ENCODE measurements around the gene LIG1.

LIG1 gene

DNA sequence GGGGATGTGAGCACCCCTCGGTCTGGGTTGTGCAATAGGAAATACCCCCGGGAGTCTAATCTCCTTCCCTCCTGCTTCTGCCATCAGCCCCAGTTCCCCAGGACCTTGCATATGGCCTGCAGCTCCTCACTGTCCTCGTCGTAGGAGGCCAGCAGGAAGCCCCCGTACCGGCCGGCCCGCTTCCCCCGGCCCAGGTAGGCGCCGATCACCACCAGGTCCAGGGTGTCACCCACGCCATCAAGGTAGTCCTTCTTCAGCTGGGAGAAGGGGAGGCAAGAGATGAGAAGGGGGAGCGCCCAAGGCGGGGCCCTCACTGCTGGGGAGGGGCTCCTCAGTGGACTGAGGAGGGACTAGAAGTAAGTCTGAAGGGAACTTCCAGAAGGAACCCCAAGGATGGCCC lies 49.1 kb downstream of the LIG1 start:
- H3K4me3 ChIP-seq (ENCODE audit: low read depth, low read length) = no peak overlapping the region
- TF ChIP-seq POLR2A (IDR thresholded peaks at IDR 0.05; ENCODE audit: extremely low read depth, insufficient read length) = no peak
- TF ChIP-seq, protein P1, sequence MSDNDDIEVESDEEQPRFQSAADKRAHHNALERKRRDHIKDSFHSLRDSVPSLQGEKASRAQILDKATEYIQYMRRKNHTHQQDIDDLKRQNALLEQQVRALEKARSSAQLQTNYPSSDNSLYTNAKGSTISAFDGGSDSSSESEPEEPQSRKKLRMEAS (IDR thresholded peaks at IDR 0.05; ENCODE audit: low read depth, low read length) = no peak
- TF ChIP-seq MYC (IDR thresholded peaks at IDR 0.05; ENCODE audit: low read depth, low read length) = no peak
- TF ChIP-seq, protein P2, sequence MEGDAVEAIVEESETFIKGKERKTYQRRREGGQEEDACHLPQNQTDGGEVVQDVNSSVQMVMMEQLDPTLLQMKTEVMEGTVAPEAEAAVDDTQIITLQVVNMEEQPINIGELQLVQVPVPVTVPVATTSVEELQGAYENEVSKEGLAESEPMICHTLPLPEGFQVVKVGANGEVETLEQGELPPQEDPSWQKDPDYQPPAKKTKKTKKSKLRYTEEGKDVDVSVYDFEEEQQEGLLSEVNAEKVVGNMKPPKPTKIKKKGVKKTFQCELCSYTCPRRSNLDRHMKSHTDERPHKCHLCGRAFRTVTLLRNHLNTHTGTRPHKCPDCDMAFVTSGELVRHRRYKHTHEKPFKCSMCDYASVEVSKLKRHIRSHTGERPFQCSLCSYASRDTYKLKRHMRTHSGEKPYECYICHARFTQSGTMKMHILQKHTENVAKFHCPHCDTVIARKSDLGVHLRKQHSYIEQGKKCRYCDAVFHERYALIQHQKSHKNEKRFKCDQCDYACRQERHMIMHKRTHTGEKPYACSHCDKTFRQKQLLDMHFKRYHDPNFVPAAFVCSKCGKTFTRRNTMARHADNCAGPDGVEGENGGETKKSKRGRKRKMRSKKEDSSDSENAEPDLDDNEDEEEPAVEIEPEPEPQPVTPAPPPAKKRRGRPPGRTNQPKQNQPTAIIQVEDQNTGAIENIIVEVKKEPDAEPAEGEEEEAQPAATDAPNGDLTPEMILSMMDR (IDR thresholded peaks at IDR 0.05; ENCODE audit: low read depth, low read length) = no peak
- DNase-seq (ENCODE audit: low read depth) = no peak

DNA sequence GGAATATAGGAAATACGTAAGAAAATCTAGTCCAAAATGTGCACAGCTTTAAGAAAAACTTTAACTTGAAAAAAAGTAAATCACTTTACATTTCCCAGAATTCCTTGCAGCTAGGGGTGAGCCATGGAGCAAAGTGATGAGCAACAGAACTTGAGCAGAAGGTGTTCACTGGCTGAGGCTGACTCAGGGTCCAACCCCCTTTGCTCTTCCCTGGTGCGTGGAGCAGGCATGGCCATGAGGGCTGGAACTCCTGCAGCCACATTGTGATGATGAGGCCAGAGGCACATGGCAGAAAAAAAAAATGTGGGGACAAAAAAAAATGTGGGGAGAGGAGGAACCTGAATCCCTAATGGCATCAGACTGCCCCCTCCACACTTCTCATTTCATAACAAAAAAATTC lies 49.6 kb downstream of the LIG1 start:
- TF ChIP-seq MYC (IDR thresholded peaks at IDR 0.05; ENCODE audit: low read depth, low read length) (0 out of 2 replicates have a peak, but pooled peaks have one; percentile 29), POLR2A (IDR thresholded peaks at IDR 0.05; ENCODE audit: extremely low read depth, insufficient read length) (no peak)
- TF ChIP-seq, protein P1 (IDR thresholded peaks at IDR 0.05; ENCODE audit: low read depth, low read length) = peak; percentile 36; the same call in 1 of the 2 replicates
- no peak overlapping the region for H3K4me3 ChIP-seq (ENCODE audit: low read depth, low read length)
- no peak for DNase-seq (ENCODE audit: low read depth)

DNA sequence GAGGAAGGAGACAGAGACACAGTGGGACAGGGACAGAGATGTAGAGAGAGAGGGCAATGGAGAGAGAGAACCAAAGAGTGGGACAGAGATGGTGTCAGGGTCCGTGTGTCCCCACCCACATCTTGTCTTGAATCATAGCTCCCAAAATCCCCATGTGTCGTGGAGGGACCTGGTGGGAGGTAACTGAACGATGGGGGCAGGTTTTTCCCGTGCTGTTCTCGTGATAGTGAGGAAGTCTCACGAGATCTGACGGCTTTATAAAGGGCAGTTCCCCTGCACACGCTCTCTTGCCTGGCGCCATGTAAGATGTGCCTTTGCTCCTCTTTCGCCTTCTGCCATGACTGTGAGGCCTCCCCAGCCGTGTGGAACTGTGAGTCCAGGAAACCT lies 52.0 kb downstream of the LIG1 start:
- TF ChIP-seq, protein P1 (IDR thresholded peaks at IDR 0.05; ENCODE audit: low read depth, low read length) = no peak
- TF ChIP-seq MYC (IDR thresholded peaks at IDR 0.05; ENCODE audit: low read depth, low read length) = no peak
- no peak overlapping the region for H3K4me3 ChIP-seq (ENCODE audit: low read depth, low read length)
- DNase-seq (ENCODE audit: low read depth) = no peak

DNA sequence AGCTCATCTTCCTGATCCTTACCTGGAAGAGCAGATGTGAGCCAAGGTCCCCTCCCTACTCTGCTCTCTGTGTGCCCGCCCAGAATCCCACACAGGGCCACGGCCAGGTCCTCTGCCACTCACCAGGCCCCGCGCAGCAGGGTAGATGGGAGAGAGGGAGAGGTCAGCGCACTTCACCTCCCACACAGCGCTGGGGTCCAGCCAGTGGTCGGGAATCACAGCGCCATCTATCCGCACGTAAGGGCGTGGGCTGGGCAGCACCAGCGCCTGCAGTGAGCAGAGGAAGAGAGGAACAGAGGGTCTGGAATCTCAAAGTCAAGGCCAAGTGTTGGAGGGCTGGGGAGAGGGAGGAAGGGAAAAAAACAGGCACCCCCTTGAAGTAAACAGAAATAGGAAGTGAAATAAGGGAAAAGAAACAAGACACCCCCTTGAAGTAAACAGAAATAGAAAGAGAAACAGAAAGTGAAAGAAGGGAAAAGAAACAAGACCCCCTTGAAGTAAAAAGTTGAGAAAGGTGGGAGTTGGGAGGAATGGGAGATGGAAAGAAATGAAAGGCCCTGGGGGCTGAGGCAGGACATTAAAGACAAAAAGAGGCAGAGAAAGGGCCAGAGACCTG lies 52.5 kb downstream of the LIG1 start:
- no peak for TF ChIP-seq POLR2A (IDR thresholded peaks at IDR 0.05; ENCODE audit: extremely low read depth, insufficient read length)
- TF ChIP-seq, protein P2 (IDR thresholded peaks at IDR 0.05; ENCODE audit: low read depth, low read length) = peak; percentile 23
- TF ChIP-seq MYC (IDR thresholded peaks at IDR 0.05; ENCODE audit: low read depth, low read length) = no peak
- TF ChIP-seq, protein P1 (IDR thresholded peaks at IDR 0.05; ENCODE audit: low read depth, low read length) = no peak
- DNase-seq (ENCODE audit: low read depth) = peak; percentile 32
- no peak overlapping the region for H3K4me3 ChIP-seq (ENCODE audit: low read depth, low read length)

DNA sequence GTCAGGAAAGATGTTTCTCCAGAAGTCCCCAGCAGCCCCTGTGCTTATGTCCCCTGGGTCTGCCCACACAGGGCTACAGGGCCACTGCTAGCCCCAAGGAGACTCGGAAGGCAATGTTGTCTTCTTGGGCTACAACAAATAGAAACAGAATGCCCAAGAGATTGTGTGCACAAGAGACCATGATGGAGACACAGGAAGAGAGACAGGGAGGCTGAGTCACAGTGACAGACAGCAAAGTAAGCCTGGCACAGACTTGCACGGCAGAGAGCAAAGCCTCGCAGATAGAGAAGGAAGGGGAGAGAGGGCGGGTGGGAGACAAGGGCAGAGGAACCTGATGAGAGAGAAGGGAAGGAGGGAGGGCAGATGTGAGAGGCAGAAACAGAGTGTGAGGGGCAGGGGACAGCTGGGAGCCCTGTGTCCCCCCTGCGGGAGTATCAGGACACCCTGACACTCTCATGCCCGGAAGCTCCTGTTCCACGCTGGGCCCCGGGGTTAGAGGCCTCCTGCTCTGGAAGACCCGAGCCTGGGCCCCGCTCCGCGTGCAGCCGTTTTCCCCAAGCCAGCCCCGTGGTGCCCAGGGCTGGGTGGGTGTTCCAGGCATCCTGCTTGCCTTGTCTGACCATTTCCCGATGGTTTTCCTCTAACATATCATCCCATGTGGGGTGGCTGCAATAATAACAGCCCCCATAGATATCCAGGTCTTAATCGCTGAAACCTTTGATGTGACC lies 56.8 kb downstream of the LIG1 start:
- DNase-seq (ENCODE audit: low read depth) = peak; percentile 44
- no peak overlapping the region for H3K4me3 ChIP-seq (ENCODE audit: low read depth, low read length)
- TF ChIP-seq, protein P2 (IDR thresholded peaks at IDR 0.05; ENCODE audit: low read depth, low read length) = no peak
- TF ChIP-seq POLR2A (IDR thresholded peaks at IDR 0.05; ENCODE audit: extremely low read depth, insufficient read length) = no peak
- TF ChIP-seq, protein P1 (IDR thresholded peaks at IDR 0.05; ENCODE audit: low read depth, low read length) = no peak
- no peak for TF ChIP-seq MYC (IDR thresholded peaks at IDR 0.05; ENCODE audit: low read depth, low read length)

DNA sequence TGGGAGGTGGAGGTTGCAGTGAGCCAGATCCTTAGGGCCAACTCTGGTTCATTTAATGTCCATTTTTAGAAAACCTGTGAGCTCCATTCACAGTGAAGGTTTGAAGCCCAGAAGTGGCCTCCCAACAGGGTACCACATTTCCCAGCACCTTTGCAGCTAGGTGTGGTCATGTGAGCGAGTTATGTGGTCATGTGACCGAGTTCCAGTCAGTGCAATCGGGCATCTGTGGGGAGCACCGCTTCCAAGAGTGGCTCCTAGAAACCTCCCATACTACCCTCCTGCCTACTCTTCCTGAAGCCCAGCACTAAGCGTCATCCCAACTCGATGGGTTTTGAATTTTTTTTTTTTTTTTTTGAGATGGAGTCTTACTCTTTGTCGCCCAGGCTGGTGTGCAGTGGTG lies 58.9 kb downstream of the LIG1 start:
- H3K4me3 ChIP-seq (ENCODE audit: low read depth, low read length) = no peak overlapping the region

More for the DNA sequence above, 58.9 kb downstream of the LIG1 start:
- DNase-seq (ENCODE audit: low read depth) = no peak
- TF ChIP-seq, protein P2 (IDR thresholded peaks at IDR 0.05; ENCODE audit: low read depth, low read length) = no peak
- TF ChIP-seq, protein P1 (IDR thresholded peaks at IDR 0.05; ENCODE audit: low read depth, low read length) = no peak
- TF ChIP-seq POLR2A (IDR thresholded peaks at IDR 0.05; ENCODE audit: extremely low read depth, insufficient read length) (no peak), MYC (IDR thresholded peaks at IDR 0.05; ENCODE audit: low read depth, low read length) (no peak)

Data from NB4 (cell line).